ENCODE results near the gene TCF12. TPM values are rescaled to one million over a fixed set of nuclear protein-coding genes. Genes with fewer than 3 reads are reported as not detected.
"Not testable (repeated sequence)": the region's sequence is repeated elsewhere in the genome, so short reads cannot be mapped to it uniquely, and the experiment has no call there.

The TCF12 gene
- polyA plus RNA-seq, 2 donors: 6.8 to 9.5 TPM

GRCh38 chr15:57143511-57144078 is 225.2 kb downstream of the TCF12 start:
- Histone ChIP-seq H3K4me3 (ENCODE audit: low read depth in 1 of 2, low read length in 2 of 2) (no peak overlapping the region), H3K9me3 (ENCODE audit: control insufficient read depth in 2 of 2, insufficient read depth in 1 of 2, low read depth in 1 of 2, low read length in 1 of 2) (no peaks in the 10 kb centered on the region), H3K27ac (ENCODE audit: low read depth in 2 of 2, low read length in 1 of 2) (no peak overlapping the region), H3K27me3 (ENCODE audit: control insufficient read depth in 1 of 2, insufficient read depth in 2 of 2, low read length in 2 of 2) (no peaks in the 10 kb centered on the region), H3K4me1 (ENCODE audit: control insufficient read depth in 2 of 2, insufficient read depth in 2 of 2, low read length in 1 of 2) (peaks cover 0 to 4% of the 10 kb centered on the region in 2 donors), H3K36me3 (ENCODE audit: control insufficient read depth in 2 of 2, insufficient read depth in 2 of 2, low read length in 1 of 2) (no peaks in the 10 kb centered on the region)
- WGBS, 2 donors: 67 to 71% methylated on average over 1 of the region's 1 CpG

GRCh38 chr15:57144448-57144847 is 226.0 kb downstream of the TCF12 start:
- WGBS, 2 donors: 70 to 78% methylated on average over 5 of the region's 5 CpGs
- H3K4me3 ChIP-seq (ENCODE audit: low read depth in 1 of 2, low read length in 2 of 2): no peak overlapping the region

GRCh38 chr15:57146506-57147201 is 228.2 kb downstream of the TCF12 start:
- H3K4me3 ChIP-seq (ENCODE audit: low read depth in 1 of 2, low read length in 2 of 2): no peak overlapping the region
- peaks cover 0 to 5% of the 10 kb centered on the region in 2 donors for H3K4me1 ChIP-seq (ENCODE audit: control insufficient read depth in 2 of 2, insufficient read depth in 2 of 2, low read length in 1 of 2)
- WGBS, 2 donors: 13 to 16% methylated on average over 4 of the region's 4 CpGs
- no peaks in the 10 kb centered on the region for H3K27me3 ChIP-seq (ENCODE audit: control insufficient read depth in 1 of 2, insufficient read depth in 2 of 2, low read length in 2 of 2)
- H3K36me3 ChIP-seq (ENCODE audit: control insufficient read depth in 2 of 2, insufficient read depth in 2 of 2, low read length in 1 of 2): no peaks in the 10 kb centered on the region
- no peaks in the 10 kb centered on the region for H3K9me3 ChIP-seq (ENCODE audit: control insufficient read depth in 2 of 2, insufficient read depth in 1 of 2, low read depth in 1 of 2, low read length in 1 of 2)
- H3K27ac ChIP-seq (ENCODE audit: low read depth in 2 of 2, low read length in 1 of 2): no peak overlapping the region

More at GRCh38 chr15:57144448-57144847, 226.0 kb downstream of the TCF12 start:
- H3K9me3 ChIP-seq (ENCODE audit: control insufficient read depth in 2 of 2, insufficient read depth in 1 of 2, low read depth in 1 of 2, low read length in 1 of 2): no peaks in the 10 kb centered on the region
- no peaks in the 10 kb centered on the region for H3K36me3 ChIP-seq (ENCODE audit: control insufficient read depth in 2 of 2, insufficient read depth in 2 of 2, low read length in 1 of 2)
- peaks cover 0 to 5% of the 10 kb centered on the region in 2 donors for H3K4me1 ChIP-seq (ENCODE audit: control insufficient read depth in 2 of 2, insufficient read depth in 2 of 2, low read length in 1 of 2)
- no peaks in the 10 kb centered on the region for H3K27me3 ChIP-seq (ENCODE audit: control insufficient read depth in 1 of 2, insufficient read depth in 2 of 2, low read length in 2 of 2)
- H3K27ac ChIP-seq (ENCODE audit: low read depth in 2 of 2, low read length in 1 of 2): no peak overlapping the region

- 97 to 98% methylated on average over 1 of the region's 1 CpG for WGBS, 2 donors
- Histone ChIP-seq H3K4me3 (ENCODE audit: low read depth in 1 of 2, low read length in 2 of 2) (no peak overlapping the region), H3K4me1 (ENCODE audit: control insufficient read depth in 2 of 2, insufficient read depth in 2 of 2, low read length in 1 of 2) (peaks cover 0 to 5% of the 10 kb centered on the region in 2 donors), H3K27ac (ENCODE audit: low read depth in 2 of 2, low read length in 1 of 2) (no peak overlapping the region), H3K9me3 (ENCODE audit: control insufficient read depth in 2 of 2, insufficient read depth in 1 of 2, low read depth in 1 of 2, low read length in 1 of 2) (no peaks in the 10 kb centered on the region), H3K36me3 (ENCODE audit: control insufficient read depth in 2 of 2, insufficient read depth in 2 of 2, low read length in 1 of 2) (no peaks in the 10 kb centered on the region), H3K27me3 (ENCODE audit: control insufficient read depth in 1 of 2, insufficient read depth in 2 of 2, low read length in 2 of 2) (no peaks in the 10 kb centered on the region)
These were observed 229.2 kb downstream of the TCF12 start for GRCh38 chr15:57147621-57148020.

GRCh38 chr15:57148262-57148661 is 229.8 kb downstream of the TCF12 start:
- Histone ChIP-seq H3K27me3 (ENCODE audit: control insufficient read depth in 1 of 2, insufficient read depth in 2 of 2, low read length in 2 of 2) (no peaks in the 10 kb centered on the region), H3K4me3 (ENCODE audit: low read depth in 1 of 2, low read length in 2 of 2) (no peak overlapping the region), H3K36me3 (ENCODE audit: control insufficient read depth in 2 of 2, insufficient read depth in 2 of 2, low read length in 1 of 2) (no peaks in the 10 kb centered on the region), H3K9me3 (ENCODE audit: control insufficient read depth in 2 of 2, insufficient read depth in 1 of 2, low read depth in 1 of 2, low read length in 1 of 2) (no peaks in the 10 kb centered on the region), H3K27ac (ENCODE audit: low read depth in 2 of 2, low read length in 1 of 2) (no peak overlapping the region), H3K4me1 (ENCODE audit: control insufficient read depth in 2 of 2, insufficient read depth in 2 of 2, low read length in 1 of 2) (peaks cover 0 to 5% of the 10 kb centered on the region in 2 donors)

- H3K4me3 ChIP-seq (ENCODE audit: low read depth in 1 of 2, low read length in 2 of 2): no peak overlapping the region
- H3K9me3 ChIP-seq (ENCODE audit: control insufficient read depth in 2 of 2, insufficient read depth in 1 of 2, low read depth in 1 of 2, low read length in 1 of 2): no peaks in the 10 kb centered on the region
- H3K36me3 ChIP-seq (ENCODE audit: control insufficient read depth in 2 of 2, insufficient read depth in 2 of 2, low read length in 1 of 2): no peaks in the 10 kb centered on the region
- no peaks in the 10 kb centered on the region for H3K27me3 ChIP-seq (ENCODE audit: control insufficient read depth in 1 of 2, insufficient read depth in 2 of 2, low read length in 2 of 2)
- peaks cover 0 to 5% of the 10 kb centered on the region in 2 donors for H3K4me1 ChIP-seq (ENCODE audit: control insufficient read depth in 2 of 2, insufficient read depth in 2 of 2, low read length in 1 of 2)
- H3K27ac ChIP-seq (ENCODE audit: low read depth in 2 of 2, low read length in 1 of 2): no peak overlapping the region
These were observed 230.8 kb downstream of the TCF12 start for GRCh38 chr15:57149196-57149595.

- Histone ChIP-seq H3K4me1 (ENCODE audit: control insufficient read depth in 2 of 2, insufficient read depth in 2 of 2, low read length in 1 of 2) (peaks cover 0 to 2% of the 10 kb centered on the region in 2 donors), H3K27me3 (ENCODE audit: control insufficient read depth in 1 of 2, insufficient read depth in 2 of 2, low read length in 2 of 2) (no peaks in the 10 kb centered on the region), H3K36me3 (ENCODE audit: control insufficient read depth in 2 of 2, insufficient read depth in 2 of 2, low read length in 1 of 2) (no peaks in the 10 kb centered on the region), H3K4me3 (ENCODE audit: low read depth in 1 of 2, low read length in 2 of 2) (no peak overlapping the region), H3K27ac (ENCODE audit: low read depth in 2 of 2, low read length in 1 of 2) (peak overlapping the region in 1 of 2 donors; percentile 12), H3K9me3 (ENCODE audit: control insufficient read depth in 2 of 2, insufficient read depth in 1 of 2, low read depth in 1 of 2, low read length in 1 of 2) (no peaks in the 10 kb centered on the region)
- WGBS, 2 donors: 60 to 83% methylated on average over 4 of the region's 4 CpGs
These were observed 231.8 kb downstream of the TCF12 start for GRCh38 chr15:57150066-57150865.

GRCh38 chr15:57150866-57151203 is 232.4 kb downstream of the TCF12 start:
- H3K36me3 ChIP-seq (ENCODE audit: control insufficient read depth in 2 of 2, insufficient read depth in 2 of 2, low read length in 1 of 2); H3K4me1 ChIP-seq (ENCODE audit: control insufficient read depth in 2 of 2, insufficient read depth in 2 of 2, low read length in 1 of 2); H3K27ac ChIP-seq (ENCODE audit: low read depth in 2 of 2, low read length in 1 of 2); H3K4me3 ChIP-seq (ENCODE audit: low read depth in 1 of 2, low read length in 2 of 2); H3K27me3 ChIP-seq (ENCODE audit: control insufficient read depth in 1 of 2, insufficient read depth in 2 of 2, low read length in 2 of 2); H3K9me3 ChIP-seq (ENCODE audit: control insufficient read depth in 2 of 2, insufficient read depth in 1 of 2, low read depth in 1 of 2, low read length in 1 of 2): not testable (repeated sequence)
- 98 to 100% methylated on average over 1 of the region's 1 CpG for WGBS, 2 donors

GRCh38 chr15:57152133-57152532 is 233.7 kb downstream of the TCF12 start:
- Histone ChIP-seq H3K36me3 (ENCODE audit: control insufficient read depth in 2 of 2, insufficient read depth in 2 of 2, low read length in 1 of 2) (no peaks in the 10 kb centered on the region), H3K4me1 (ENCODE audit: control insufficient read depth in 2 of 2, insufficient read depth in 2 of 2, low read length in 1 of 2) (peaks cover 0 to 2% of the 10 kb centered on the region in 2 donors), H3K9me3 (ENCODE audit: control insufficient read depth in 2 of 2, insufficient read depth in 1 of 2, low read depth in 1 of 2, low read length in 1 of 2) (no peaks in the 10 kb centered on the region), H3K27me3 (ENCODE audit: control insufficient read depth in 1 of 2, insufficient read depth in 2 of 2, low read length in 2 of 2) (no peaks in the 10 kb centered on the region), H3K4me3 (ENCODE audit: low read depth in 1 of 2, low read length in 2 of 2) (no peak overlapping the region), H3K27ac (ENCODE audit: low read depth in 2 of 2, low read length in 1 of 2) (no peak overlapping the region)
- WGBS, 2 donors: 96% methylated on average over 1 of the region's 1 CpG
